ENCODE results near the gene APPL2.

Gene APPL2

DNA sequence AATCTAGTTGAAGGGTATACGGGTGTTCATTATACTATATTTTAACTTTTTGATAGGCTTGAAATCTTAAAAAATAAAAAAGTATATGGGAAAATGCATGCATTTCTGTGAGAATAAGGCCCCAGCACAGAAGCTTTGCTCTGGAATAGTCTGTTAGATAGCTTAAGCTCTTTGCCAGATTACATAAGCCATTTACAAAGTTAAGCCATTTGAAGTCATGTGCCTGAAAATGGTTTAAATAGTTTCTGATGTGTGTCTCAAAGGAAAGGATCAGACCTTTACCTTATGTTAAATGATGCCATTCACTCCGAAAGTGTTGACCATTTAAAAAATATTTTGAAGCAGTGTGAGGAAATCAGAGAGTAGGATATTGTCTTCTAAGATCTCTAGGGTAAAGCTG, 77.1 kb downstream of the APPL2 start:
- no peak for ATAC-seq (ENCODE audit: low read depth)
- H3K27me3 ChIP-seq (ENCODE audit: insufficient read depth, poor library complexity, severe bottlenecking) = no peaks in the 10 kb centered on the region
- H3K9me3 ChIP-seq (ENCODE audit: severe bottlenecking) = no peaks in the 10 kb centered on the region
- H3K4me3 ChIP-seq (ENCODE audit: severe bottlenecking) = no peak overlapping the region
- TF ChIP-seq CTCF (IDR thresholded peaks at IDR 0.05; ENCODE audit: poor library complexity, severe bottlenecking) = no peak
- no peak for DNase-seq (ENCODE audit: low spot score)
- H3K4me1 ChIP-seq (ENCODE audit: insufficient read depth, poor library complexity, severe bottlenecking) = no peaks in the 10 kb centered on the region
- no peak overlapping the region for H3K27ac ChIP-seq (ENCODE audit: poor library complexity, severe bottlenecking)
- peaks cover 91% of the 10 kb centered on the region for H3K36me3 ChIP-seq (ENCODE audit: low read depth)

GRCh38 chr12:105157606-105158005, 78.4 kb downstream of the APPL2 start:
- no peak for ATAC-seq (ENCODE audit: low read depth)
- no peak for DNase-seq (ENCODE audit: low spot score)
- Histone ChIP-seq H3K9me3 (ENCODE audit: severe bottlenecking) (no peaks in the 10 kb centered on the region), H3K36me3 (ENCODE audit: low read depth) (peaks cover 89% of the 10 kb centered on the region), H3K27ac (ENCODE audit: poor library complexity, severe bottlenecking) (no peak overlapping the region), H3K27me3 (ENCODE audit: insufficient read depth, poor library complexity, severe bottlenecking) (no peaks in the 10 kb centered on the region), H3K4me3 (ENCODE audit: severe bottlenecking) (no peak overlapping the region), H3K4me1 (ENCODE audit: insufficient read depth, poor library complexity, severe bottlenecking) (no peaks in the 10 kb centered on the region)
- TF ChIP-seq CTCF (IDR thresholded peaks at IDR 0.05; ENCODE audit: poor library complexity, severe bottlenecking) = no peak

- H3K4me3 ChIP-seq (ENCODE audit: severe bottlenecking) = no peak overlapping the region
- peaks cover 89% of the 10 kb centered on the region for H3K36me3 ChIP-seq (ENCODE audit: low read depth)
- no peaks in the 10 kb centered on the region for H3K27me3 ChIP-seq (ENCODE audit: insufficient read depth, poor library complexity, severe bottlenecking)
- no peak for ATAC-seq (ENCODE audit: low read depth)
- TF ChIP-seq CTCF (IDR thresholded peaks at IDR 0.05; ENCODE audit: poor library complexity, severe bottlenecking) = no peak
- H3K9me3 ChIP-seq (ENCODE audit: severe bottlenecking) = no peaks in the 10 kb centered on the region
- H3K4me1 ChIP-seq (ENCODE audit: insufficient read depth, poor library complexity, severe bottlenecking) = no peaks in the 10 kb centered on the region
- no peak for DNase-seq (ENCODE audit: low spot score)
- no peak overlapping the region for H3K27ac ChIP-seq (ENCODE audit: poor library complexity, severe bottlenecking)
These were observed 79.7 kb downstream of the APPL2 start for GRCh38 chr12:105156260-105156659.

GRCh38 chr12:105142259-105142658, 93.7 kb downstream of the APPL2 start:
- no peak for TF ChIP-seq CTCF (IDR thresholded peaks at IDR 0.05; ENCODE audit: poor library complexity, severe bottlenecking)
- no peaks in the 10 kb centered on the region for H3K4me1 ChIP-seq (ENCODE audit: insufficient read depth, poor library complexity, severe bottlenecking)
- H3K27me3 ChIP-seq (ENCODE audit: insufficient read depth, poor library complexity, severe bottlenecking) = no peaks in the 10 kb centered on the region
- H3K36me3 ChIP-seq (ENCODE audit: low read depth) = peaks cover 92% of the 10 kb centered on the region
- H3K4me3 ChIP-seq (ENCODE audit: severe bottlenecking) = no peak overlapping the region
- peaks cover 2% of the 10 kb centered on the region for H3K9me3 ChIP-seq (ENCODE audit: severe bottlenecking)
- no peak overlapping the region for H3K27ac ChIP-seq (ENCODE audit: poor library complexity, severe bottlenecking)
- DNase-seq (ENCODE audit: low spot score) (no peak), ATAC-seq (ENCODE audit: low read depth) (no peak)

DNA sequence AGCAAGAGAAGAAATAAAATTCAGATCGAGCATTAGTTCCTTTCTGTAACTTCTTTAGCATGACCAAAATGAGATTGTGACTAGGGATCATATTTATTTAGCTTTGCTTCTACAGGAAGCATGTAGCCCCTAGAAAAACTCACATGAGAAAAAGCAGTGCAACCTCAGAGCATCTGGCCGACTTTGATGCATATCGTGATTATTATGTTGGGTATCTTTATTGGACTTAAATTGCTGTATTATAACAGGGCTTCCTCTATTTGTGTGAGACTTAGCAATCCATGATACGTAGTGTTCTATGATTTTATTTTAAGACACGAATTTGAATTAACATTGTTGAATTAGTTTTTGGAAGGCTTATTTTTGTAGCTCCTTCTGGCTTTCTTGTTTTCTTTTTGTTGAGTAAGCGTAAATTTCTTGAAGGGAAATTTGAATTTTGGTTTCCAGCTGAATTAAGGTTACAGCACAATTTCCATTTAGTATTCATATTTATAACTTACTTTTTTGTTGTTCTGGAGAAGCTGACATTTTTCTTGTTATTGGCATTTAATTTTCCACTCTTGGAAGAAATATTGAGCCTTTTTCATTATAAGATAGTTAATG, 94.6 kb downstream of the APPL2 start:
- TF ChIP-seq CTCF (IDR thresholded peaks at IDR 0.05; ENCODE audit: poor library complexity, severe bottlenecking) = no peak
- Histone ChIP-seq H3K4me3 (ENCODE audit: severe bottlenecking) (no peak overlapping the region), H3K27ac (ENCODE audit: poor library complexity, severe bottlenecking) (no peak overlapping the region), H3K9me3 (ENCODE audit: severe bottlenecking) (peaks cover 2% of the 10 kb centered on the region), H3K36me3 (ENCODE audit: low read depth) (peaks cover 91% of the 10 kb centered on the region), H3K27me3 (ENCODE audit: insufficient read depth, poor library complexity, severe bottlenecking) (no peaks in the 10 kb centered on the region), H3K4me1 (ENCODE audit: insufficient read depth, poor library complexity, severe bottlenecking) (no peaks in the 10 kb centered on the region)
- DNase-seq (ENCODE audit: low spot score) (no peak), ATAC-seq (ENCODE audit: low read depth) (no peak)
